DOHH2 (cell line): Measurements from ENCODE around the gene TCF3.

Experiments used
- CTCF ChIP-seq: fragments of 200-600 bp; sonication (generic); IDR thresholded peaks from one replicate; pipeline ENCODE4 v1.5.1; 2014; ENCODE audit warnings: antibody characterized with exemption, mild to moderate bottlenecking, low read depth, low read length; ENCODE audit not compliant: poor library complexity, severe bottlenecking
- EZH2phosphoT487 ChIP-seq: fragments of 200-600 bp; sonication (generic); IDR thresholded peaks from 2 replicates; pipeline ENCODE4 v1.6.1; 2017; ENCODE audit warnings: borderline replicate concordance, mild to moderate bottlenecking, antibody characterized with exemption, low read length, moderate library complexity, mixed read lengths

- no peak for TF ChIP-seq CTCF
- no peak for TF ChIP-seq EZH2phosphoT487
Observed at GRCh38 chr19:1632462-1633268, 19.8 kb downstream of the TCF3 start.
